Measurements from ENCODE around the gene DYRK1B.

Gene DYRK1B

DNA sequence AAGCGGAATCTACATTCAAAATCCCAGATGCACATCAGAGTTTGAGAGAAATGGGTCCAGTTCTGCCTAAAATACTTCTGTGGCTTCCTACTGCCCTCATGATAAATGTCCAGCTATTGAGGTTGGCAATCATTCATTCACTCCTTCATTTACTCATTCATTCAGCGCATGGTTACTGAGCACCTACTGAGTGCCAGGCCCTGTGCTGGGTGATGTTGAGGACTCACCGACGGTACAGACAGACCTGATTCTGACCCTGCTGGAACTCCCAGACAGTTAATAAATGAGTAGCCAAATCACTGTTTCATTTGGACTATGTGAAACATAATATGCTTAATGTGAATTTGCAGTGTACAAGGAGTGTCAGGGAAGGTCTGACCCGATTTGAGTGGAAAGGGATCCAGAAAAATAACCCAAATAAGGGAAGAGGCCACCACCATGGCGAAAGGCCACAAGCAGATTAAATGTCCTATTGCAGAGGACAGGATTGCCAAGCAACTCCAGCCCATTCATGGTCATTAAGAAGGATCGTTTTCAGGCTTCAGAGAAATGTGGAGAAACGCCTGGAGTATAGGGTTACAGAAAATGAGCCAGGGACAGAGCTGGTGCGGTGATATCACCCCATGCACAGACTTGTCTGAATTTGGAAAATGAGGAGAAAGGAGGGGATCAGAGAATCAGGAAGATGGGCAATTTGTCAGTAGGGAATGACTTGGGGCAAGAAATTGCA lies 20.5 kb downstream of the DYRK1B start (continued):
- TF ChIP-seq, protein P1, sequence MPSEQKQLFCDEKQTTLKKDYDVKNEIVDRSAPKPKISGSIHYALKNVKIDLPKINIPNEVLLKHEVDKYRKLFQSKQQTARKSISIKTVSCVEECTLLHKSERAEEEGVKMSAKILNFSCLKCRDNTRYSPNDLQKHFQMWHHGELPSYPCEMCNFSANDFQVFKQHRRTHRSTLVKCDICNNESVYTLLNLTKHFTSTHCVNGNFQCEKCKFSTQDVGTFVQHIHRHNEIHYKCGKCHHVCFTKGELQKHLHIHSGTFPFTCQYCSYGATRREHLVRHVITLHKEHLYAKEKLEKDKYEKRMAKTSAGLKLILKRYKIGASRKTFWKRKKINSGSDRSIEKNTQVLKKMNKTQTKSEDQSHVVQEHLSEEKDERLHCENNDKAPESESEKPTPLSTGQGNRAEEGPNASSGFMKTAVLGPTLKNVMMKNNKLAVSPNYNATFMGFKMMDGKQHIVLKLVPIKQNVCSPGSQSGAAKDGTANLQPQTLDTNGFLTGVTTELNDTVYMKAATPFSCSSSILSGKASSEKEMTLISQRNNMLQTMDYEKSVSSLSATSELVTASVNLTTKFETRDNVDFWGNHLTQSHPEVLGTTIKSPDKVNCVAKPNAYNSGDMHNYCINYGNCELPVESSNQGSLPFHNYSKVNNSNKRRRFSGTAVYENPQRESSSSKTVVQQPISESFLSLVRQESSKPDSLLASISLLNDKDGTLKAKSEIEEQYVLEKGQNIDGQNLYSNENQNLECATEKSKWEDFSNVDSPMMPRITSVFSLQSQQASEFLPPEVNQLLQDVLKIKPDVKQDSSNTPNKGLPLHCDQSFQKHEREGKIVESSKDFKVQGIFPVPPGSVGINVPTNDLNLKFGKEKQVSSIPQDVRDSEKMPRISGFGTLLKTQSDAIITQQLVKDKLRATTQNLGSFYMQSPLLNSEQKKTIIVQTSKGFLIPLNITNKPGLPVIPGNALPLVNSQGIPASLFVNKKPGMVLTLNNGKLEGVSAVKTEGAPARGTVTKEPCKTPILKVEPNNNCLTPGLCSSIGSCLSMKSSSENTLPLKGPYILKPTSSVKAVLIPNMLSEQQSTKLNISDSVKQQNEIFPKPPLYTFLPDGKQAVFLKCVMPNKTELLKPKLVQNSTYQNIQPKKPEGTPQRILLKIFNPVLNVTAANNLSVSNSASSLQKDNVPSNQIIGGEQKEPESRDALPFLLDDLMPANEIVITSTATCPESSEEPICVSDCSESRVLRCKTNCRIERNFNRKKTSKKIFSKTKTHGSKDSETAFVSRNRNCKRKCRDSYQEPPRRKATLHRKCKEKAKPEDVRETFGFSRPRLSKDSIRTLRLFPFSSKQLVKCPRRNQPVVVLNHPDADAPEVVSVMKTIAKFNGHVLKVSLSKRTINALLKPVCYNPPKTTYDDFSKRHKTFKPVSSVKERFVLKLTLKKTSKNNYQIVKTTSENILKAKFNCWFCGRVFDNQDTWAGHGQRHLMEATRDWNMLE (tag by site-specific recombination; conservative IDR thresholded peaks at IDR 0.05; ENCODE audit: low read depth), result no peak
- TF ChIP-seq ZNF157 (tag by site-specific recombination; IDR thresholded peaks at IDR 0.05), result no peak
- TF ChIP-seq, protein P2, sequence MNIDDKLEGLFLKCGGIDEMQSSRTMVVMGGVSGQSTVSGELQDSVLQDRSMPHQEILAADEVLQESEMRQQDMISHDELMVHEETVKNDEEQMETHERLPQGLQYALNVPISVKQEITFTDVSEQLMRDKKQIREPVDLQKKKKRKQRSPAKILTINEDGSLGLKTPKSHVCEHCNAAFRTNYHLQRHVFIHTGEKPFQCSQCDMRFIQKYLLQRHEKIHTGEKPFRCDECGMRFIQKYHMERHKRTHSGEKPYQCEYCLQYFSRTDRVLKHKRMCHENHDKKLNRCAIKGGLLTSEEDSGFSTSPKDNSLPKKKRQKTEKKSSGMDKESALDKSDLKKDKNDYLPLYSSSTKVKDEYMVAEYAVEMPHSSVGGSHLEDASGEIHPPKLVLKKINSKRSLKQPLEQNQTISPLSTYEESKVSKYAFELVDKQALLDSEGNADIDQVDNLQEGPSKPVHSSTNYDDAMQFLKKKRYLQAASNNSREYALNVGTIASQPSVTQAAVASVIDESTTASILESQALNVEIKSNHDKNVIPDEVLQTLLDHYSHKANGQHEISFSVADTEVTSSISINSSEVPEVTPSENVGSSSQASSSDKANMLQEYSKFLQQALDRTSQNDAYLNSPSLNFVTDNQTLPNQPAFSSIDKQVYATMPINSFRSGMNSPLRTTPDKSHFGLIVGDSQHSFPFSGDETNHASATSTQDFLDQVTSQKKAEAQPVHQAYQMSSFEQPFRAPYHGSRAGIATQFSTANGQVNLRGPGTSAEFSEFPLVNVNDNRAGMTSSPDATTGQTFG (tag by site-specific recombination; IDR thresholded peaks at IDR 0.05; ENCODE audit: borderline replicate concordance), result no peak
- TF ChIP-seq ZNF112 (tag by site-specific recombination; IDR thresholded peaks at IDR 0.05), result no peak
- TF ChIP-seq, protein P3, sequence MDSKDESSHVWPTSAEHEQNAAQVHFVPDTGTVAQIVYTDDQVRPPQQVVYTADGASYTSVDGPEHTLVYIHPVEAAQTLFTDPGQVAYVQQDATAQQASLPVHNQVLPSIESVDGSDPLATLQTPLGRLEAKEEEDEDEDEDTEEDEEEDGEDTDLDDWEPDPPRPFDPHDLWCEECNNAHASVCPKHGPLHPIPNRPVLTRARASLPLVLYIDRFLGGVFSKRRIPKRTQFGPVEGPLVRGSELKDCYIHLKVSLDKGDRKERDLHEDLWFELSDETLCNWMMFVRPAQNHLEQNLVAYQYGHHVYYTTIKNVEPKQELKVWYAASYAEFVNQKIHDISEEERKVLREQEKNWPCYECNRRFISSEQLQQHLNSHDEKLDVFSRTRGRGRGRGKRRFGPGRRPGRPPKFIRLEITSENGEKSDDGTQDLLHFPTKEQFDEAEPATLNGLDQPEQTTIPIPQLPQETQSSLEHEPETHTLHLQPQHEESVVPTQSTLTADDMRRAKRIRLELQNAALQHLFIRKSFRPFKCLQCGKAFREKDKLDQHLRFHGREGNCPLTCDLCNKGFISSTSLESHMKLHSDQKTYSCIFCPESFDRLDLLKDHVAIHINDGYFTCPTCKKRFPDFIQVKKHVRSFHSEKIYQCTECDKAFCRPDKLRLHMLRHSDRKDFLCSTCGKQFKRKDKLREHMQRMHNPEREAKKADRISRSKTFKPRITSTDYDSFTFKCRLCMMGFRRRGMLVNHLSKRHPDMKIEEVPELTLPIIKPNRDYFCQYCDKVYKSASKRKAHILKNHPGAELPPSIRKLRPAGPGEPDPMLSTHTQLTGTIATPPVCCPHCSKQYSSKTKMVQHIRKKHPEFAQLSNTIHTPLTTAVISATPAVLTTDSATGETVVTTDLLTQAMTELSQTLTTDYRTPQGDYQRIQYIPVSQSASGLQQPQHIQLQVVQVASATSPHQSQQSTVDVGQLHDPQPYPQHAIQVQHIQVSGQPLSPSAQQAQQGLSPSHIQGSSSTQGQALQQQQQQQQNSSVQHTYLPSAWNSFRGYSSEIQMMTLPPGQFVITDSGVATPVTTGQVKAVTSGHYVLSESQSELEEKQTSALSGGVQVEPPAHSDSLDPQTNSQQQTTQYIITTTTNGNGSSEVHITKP (tag by site-specific recombination; IDR thresholded peaks at IDR 0.05), result peak; percentile 51; the same call in 1 of the 2 replicates
- TF ChIP-seq, protein P4, sequence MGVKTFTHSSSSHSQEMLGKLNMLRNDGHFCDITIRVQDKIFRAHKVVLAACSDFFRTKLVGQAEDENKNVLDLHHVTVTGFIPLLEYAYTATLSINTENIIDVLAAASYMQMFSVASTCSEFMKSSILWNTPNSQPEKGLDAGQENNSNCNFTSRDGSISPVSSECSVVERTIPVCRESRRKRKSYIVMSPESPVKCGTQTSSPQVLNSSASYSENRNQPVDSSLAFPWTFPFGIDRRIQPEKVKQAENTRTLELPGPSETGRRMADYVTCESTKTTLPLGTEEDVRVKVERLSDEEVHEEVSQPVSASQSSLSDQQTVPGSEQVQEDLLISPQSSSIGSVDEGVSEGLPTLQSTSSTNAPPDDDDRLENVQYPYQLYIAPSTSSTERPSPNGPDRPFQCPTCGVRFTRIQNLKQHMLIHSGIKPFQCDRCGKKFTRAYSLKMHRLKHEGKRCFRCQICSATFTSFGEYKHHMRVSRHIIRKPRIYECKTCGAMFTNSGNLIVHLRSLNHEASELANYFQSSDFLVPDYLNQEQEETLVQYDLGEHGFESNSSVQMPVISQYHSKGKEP (tag by site-specific recombination; IDR thresholded peaks at IDR 0.05), result peak; percentile 42; the same call in 1 of the 2 replicates
- no peak for TF ChIP-seq OVOL3 (tag by site-specific recombination; IDR thresholded peaks at IDR 0.05)
- TF ChIP-seq ZNF175 (tag by site-specific recombination; IDR thresholded peaks at IDR 0.05), result no peak
- no peak for TF ChIP-seq FEZF1 (tag by site-specific recombination; IDR thresholded peaks at IDR 0.05)
- TF ChIP-seq ZIC2 (tag by site-specific recombination; IDR thresholded peaks at IDR 0.05), result no peak
- TF ChIP-seq SALL2 (tag by site-specific recombination; IDR thresholded peaks at IDR 0.05; ENCODE audit: borderline replicate concordance), result no peak
- TF ChIP-seq, protein P5, sequence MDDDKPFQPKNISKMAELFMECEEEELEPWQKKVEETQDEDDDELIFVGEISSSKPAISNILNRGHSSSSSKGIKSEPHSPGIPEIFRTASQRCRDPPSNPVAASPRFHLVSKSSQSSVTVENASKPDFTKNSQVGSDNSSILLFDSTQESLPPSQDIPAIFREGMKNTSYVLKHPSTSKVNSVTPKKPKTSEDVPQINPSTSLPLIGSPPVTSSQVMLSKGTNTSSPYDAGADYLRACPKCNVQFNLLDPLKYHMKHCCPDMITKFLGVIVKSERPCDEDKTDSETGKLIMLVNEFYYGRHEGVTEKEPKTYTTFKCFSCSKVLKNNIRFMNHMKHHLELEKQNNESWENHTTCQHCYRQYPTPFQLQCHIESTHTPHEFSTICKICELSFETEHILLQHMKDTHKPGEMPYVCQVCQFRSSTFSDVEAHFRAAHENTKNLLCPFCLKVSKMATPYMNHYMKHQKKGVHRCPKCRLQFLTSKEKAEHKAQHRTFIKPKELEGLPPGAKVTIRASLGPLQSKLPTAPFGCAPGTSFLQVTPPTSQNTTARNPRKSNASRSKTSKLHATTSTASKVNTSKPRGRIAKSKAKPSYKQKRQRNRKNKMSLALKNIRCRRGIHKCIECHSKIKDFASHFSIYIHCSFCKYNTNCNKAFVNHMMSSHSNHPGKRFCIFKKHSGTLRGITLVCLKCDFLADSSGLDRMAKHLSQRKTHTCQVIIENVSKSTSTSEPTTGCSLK (tag by site-specific recombination; IDR thresholded peaks at IDR 0.05), result no peak
- no peak for TF ChIP-seq ZFP41 (tag by site-specific recombination; IDR thresholded peaks at IDR 0.05; ENCODE audit: borderline replicate concordance)
- no peak for TF ChIP-seq MYNN (tag by site-specific recombination; IDR thresholded peaks at IDR 0.05; ENCODE audit: borderline replicate concordance)
- TF ChIP-seq SP2 (tag by site-specific recombination; IDR thresholded peaks at IDR 0.05), result no peak
- peak; percentile 49; the same call in 1 of the 2 replicates for TF ChIP-seq IKZF3 (tag by site-specific recombination; IDR thresholded peaks at IDR 0.05)
- no peak for TF ChIP-seq EGR2 (tag by site-specific recombination; IDR thresholded peaks at IDR 0.05; ENCODE audit: low read depth)
- TF ChIP-seq KLF16 (tag by site-specific recombination; IDR thresholded peaks at IDR 0.05), result no peak
- TF ChIP-seq ZNF664 (tag by site-specific recombination; IDR thresholded peaks at IDR 0.05), result no peak
